IPS-15b (cell line): ENCODE measurements around the gene ARL15.

Experiments used
- H3K27me3 ChIP-seq: one replicate; pipeline ENCODE4 v1.6.1; 2013; ENCODE audit warnings: low read length; ENCODE audit not compliant: control insufficient read depth, insufficient read depth
- H3K36me3 ChIP-seq: one replicate; pipeline ENCODE4 v1.6.1; 2013; ENCODE audit warnings: low read length; ENCODE audit not compliant: control insufficient read depth, insufficient read depth
- H3K4me1 ChIP-seq: one replicate; pipeline ENCODE4 v1.6.1; 2013; ENCODE audit warnings: mild to moderate bottlenecking, low read length; ENCODE audit not compliant: control insufficient read depth, insufficient read depth
- H3K4me3 ChIP-seq: one replicate; pipeline ENCODE4 v1.5.1; 2013; ENCODE audit warnings: low read depth, low read length
- H3K9ac ChIP-seq: one replicate; pipeline ENCODE4 v1.6.1; 2013; ENCODE audit warnings: low read depth, mild to moderate bottlenecking, low read length
- H3K9me3 ChIP-seq: one replicate; pipeline ENCODE4 v1.6.1; 2013; ENCODE audit warnings: mild to moderate bottlenecking, low read length; ENCODE audit not compliant: control insufficient read depth, insufficient read depth

Gene ARL15

GRCh38 chr5:53930457-53930856, 379.9 kb downstream of the ARL15 start:
- no peaks in the 10 kb centered on the region for H3K27me3 ChIP-seq
- no peaks in the 10 kb centered on the region for H3K36me3 ChIP-seq
- no peaks in the 10 kb centered on the region for H3K4me1 ChIP-seq
- no peak overlapping the region for H3K4me3 ChIP-seq
- H3K9me3 ChIP-seq = no peaks in the 10 kb centered on the region
- H3K9ac ChIP-seq = no peak overlapping the region

GRCh38 chr5:53929570-53929969, 380.8 kb downstream of the ARL15 start:
- Histone ChIP-seq H3K36me3 (no peaks in the 10 kb centered on the region), H3K9ac (no peak overlapping the region), H3K27me3 (no peaks in the 10 kb centered on the region), H3K4me3 (no peak overlapping the region), H3K9me3 (no peaks in the 10 kb centered on the region), H3K4me1 (no peaks in the 10 kb centered on the region)

- H3K27me3 ChIP-seq = no peaks in the 10 kb centered on the region
- H3K36me3 ChIP-seq = no peaks in the 10 kb centered on the region
- no peaks in the 10 kb centered on the region for H3K4me1 ChIP-seq
- H3K9ac ChIP-seq = no peak overlapping the region
- no peak overlapping the region for H3K4me3 ChIP-seq
- H3K9me3 ChIP-seq = no peaks in the 10 kb centered on the region
Observed at GRCh38 chr5:53929152-53929551, 381.2 kb downstream of the ARL15 start.

- H3K4me1 ChIP-seq = no peaks in the 10 kb centered on the region
Observed at GRCh38 chr5:53928641-53929040, 381.7 kb downstream of the ARL15 start.

GRCh38 chr5:53927668-53928247, 382.6 kb downstream of the ARL15 start:
- no peaks in the 10 kb centered on the region for H3K27me3 ChIP-seq
- no peaks in the 10 kb centered on the region for H3K36me3 ChIP-seq
- H3K4me3 ChIP-seq = no peak overlapping the region
- H3K9me3 ChIP-seq = no peaks in the 10 kb centered on the region
- no peaks in the 10 kb centered on the region for H3K4me1 ChIP-seq
- H3K9ac ChIP-seq = no peak overlapping the region

More at GRCh38 chr5:53928641-53929040, 381.7 kb downstream of the ARL15 start:
- H3K9me3 ChIP-seq = no peaks in the 10 kb centered on the region
- H3K27me3 ChIP-seq = no peaks in the 10 kb centered on the region
- no peak overlapping the region for H3K9ac ChIP-seq
- H3K36me3 ChIP-seq = no peaks in the 10 kb centered on the region
- no peak overlapping the region for H3K4me3 ChIP-seq

GRCh38 chr5:53926026-53926425, 384.3 kb downstream of the ARL15 start:
- no peaks in the 10 kb centered on the region for H3K4me1 ChIP-seq
- no peaks in the 10 kb centered on the region for H3K36me3 ChIP-seq
- no peak overlapping the region for H3K4me3 ChIP-seq
- H3K9me3 ChIP-seq = no peaks in the 10 kb centered on the region
- H3K27me3 ChIP-seq = no peaks in the 10 kb centered on the region
- no peak overlapping the region for H3K9ac ChIP-seq

- Histone ChIP-seq H3K9me3 (no peaks in the 10 kb centered on the region), H3K4me1 (no peaks in the 10 kb centered on the region), H3K36me3 (no peaks in the 10 kb centered on the region), H3K4me3 (no peak overlapping the region), H3K27me3 (no peaks in the 10 kb centered on the region), H3K9ac (no peak overlapping the region)
Observed at GRCh38 chr5:53924392-53924791, 386.0 kb downstream of the ARL15 start.

GRCh38 chr5:53923961-53924360, 386.4 kb downstream of the ARL15 start:
- no peak overlapping the region for H3K9ac ChIP-seq
- no peaks in the 10 kb centered on the region for H3K9me3 ChIP-seq
- H3K4me3 ChIP-seq = no peak overlapping the region
- no peaks in the 10 kb centered on the region for H3K27me3 ChIP-seq
- no peaks in the 10 kb centered on the region for H3K36me3 ChIP-seq
- H3K4me1 ChIP-seq = no peaks in the 10 kb centered on the region

- H3K9ac ChIP-seq = no peak overlapping the region
- H3K4me3 ChIP-seq = no peak overlapping the region
- no peaks in the 10 kb centered on the region for H3K4me1 ChIP-seq
- no peaks in the 10 kb centered on the region for H3K36me3 ChIP-seq
- no peaks in the 10 kb centered on the region for H3K27me3 ChIP-seq
- no peaks in the 10 kb centered on the region for H3K9me3 ChIP-seq
Observed at GRCh38 chr5:53922508-53923498, 387.6 kb downstream of the ARL15 start.

GRCh38 chr5:53917826-53918225, 392.5 kb downstream of the ARL15 start:
- no peaks in the 10 kb centered on the region for H3K27me3 ChIP-seq
- H3K36me3 ChIP-seq = no peaks in the 10 kb centered on the region
- no peaks in the 10 kb centered on the region for H3K9me3 ChIP-seq
- no peak overlapping the region for H3K9ac ChIP-seq
- H3K4me3 ChIP-seq = no peak overlapping the region
- H3K4me1 ChIP-seq = no peaks in the 10 kb centered on the region

GRCh38 chr5:53917095-53917494, 393.3 kb downstream of the ARL15 start:
- Histone ChIP-seq H3K27me3 (no peaks in the 10 kb centered on the region), H3K9ac (no peak overlapping the region), H3K9me3 (no peaks in the 10 kb centered on the region), H3K36me3 (no peaks in the 10 kb centered on the region), H3K4me3 (no peak overlapping the region), H3K4me1 (no peaks in the 10 kb centered on the region)

- H3K9ac ChIP-seq = no peak overlapping the region
- no peaks in the 10 kb centered on the region for H3K9me3 ChIP-seq
- no peak overlapping the region for H3K4me3 ChIP-seq
- no peaks in the 10 kb centered on the region for H3K36me3 ChIP-seq
- no peaks in the 10 kb centered on the region for H3K27me3 ChIP-seq
- H3K4me1 ChIP-seq = no peaks in the 10 kb centered on the region
Observed at GRCh38 chr5:53915120-53915519, 395.3 kb downstream of the ARL15 start.
